H1 (cell line): ENCODE data around the gene OR8D4. TPM values are rescaled to one million over a fixed set of nuclear protein-coding genes. Genes with fewer than 3 reads are reported as not detected.

Experiments
- CTCF ChIA-PET: fragments of 300-600 bp; sonication (Branson Sonifier 250); formaldehyde crosslinking; loops from one replicate; lab custom pipeline; 2021; ENCODE audit not compliant: partially characterized antibody; lab: Charles Lee
- POLR2A ChIA-PET: fragments of 300-600 bp; sonication (Branson Sonifier 250); formaldehyde crosslinking; loops from one replicate; lab custom pipeline; 2021; ENCODE audit warnings: inconsistent platforms; ENCODE audit not compliant: partially characterized antibody; lab: Charles Lee
- DNase-seq, 2 experiments: peaks; one replicate each; pipeline versions ENCODE4 v3.0.0 to v3.0.0-alpha.2; 2010 to 2022; ENCODE audit warnings: low spot score in 2 of 2, low read depth in 1 of 2, mixed read lengths in 1 of 2
- FAIRE-seq: peaks from 2 replicates; lab custom pipeline; 2011; peaks lifted over from hg19 to GRCh38; lab: Jason Lieb, UNC
- H2AFZ ChIP-seq: 2 replicates; pipeline ENCODE4 v1.8.1; 2012; ENCODE audit warnings: low read length, inconsistent platforms
- H2AK5ac ChIP-seq: 2 replicates; pipeline ENCODE4 v1.6.1; 2013; ENCODE audit warnings: low read depth, low read length
- H2BK120ac ChIP-seq: replicated peaks from 2 replicates; pipeline ENCODE3; 2013; ENCODE audit warnings: low read depth, low read length, inconsistent platforms
- H2BK12ac ChIP-seq: 2 replicates; pipeline ENCODE4 v1.6.1; 2013; ENCODE audit warnings: low read depth, low read length
- H2BK15ac ChIP-seq: 2 replicates; pipeline ENCODE4 v1.6.1; 2013; ENCODE audit warnings: low read length
- H2BK20ac ChIP-seq: 2 replicates; pipeline ENCODE4 v1.6.1; 2013; ENCODE audit warnings: low read length
- H2BK5ac ChIP-seq: 2 replicates; pipeline ENCODE4 v1.6.1; 2013; ENCODE audit warnings: low read depth, low read length
- H3K14ac ChIP-seq: 2 replicates; pipeline ENCODE4 v1.6.1; 2013; ENCODE audit warnings: inconsistent platforms; ENCODE audit not compliant: insufficient read length
- H3K18ac ChIP-seq: 2 replicates; pipeline ENCODE4 v1.6.1; 2013; ENCODE audit warnings: low read length; ENCODE audit errors: extremely low read depth
- H3K23ac ChIP-seq: 2 replicates; pipeline ENCODE4 v1.6.1; 2013; ENCODE audit warnings: inconsistent platforms; ENCODE audit not compliant: insufficient read length
- H3K23me2 ChIP-seq: 2 replicates; pipeline ENCODE4 v1.6.1; 2013; ENCODE audit warnings: low read depth, low read length
- H3K27ac ChIP-seq: 2 replicates; pipeline ENCODE4 v1.6.1; 2011; ENCODE audit warnings: low read depth, low read length, inconsistent platforms
- H3K27me3 ChIP-seq, 4 experiments: replicated peaks in 1 of 4; 1 replicate in 1 of 4; 2 replicates in 3 of 4; pipeline versions ENCODE4 v1.6.1 to v1.8.1; 2011 to 2013; ENCODE audit warnings: low read length in 3 of 4, mild to moderate bottlenecking in 3 of 4, inconsistent platforms in 2 of 4, mixed read lengths in 2 of 4, moderate library complexity in 1 of 4; ENCODE audit not compliant: control insufficient read depth in 3 of 4, insufficient read depth in 3 of 4; ENCODE audit errors: extremely low read depth in 1 of 4
- H3K36me3 ChIP-seq, 4 experiments: 2 replicates each; pipeline versions ENCODE4 v1.6.1 to v1.8.1; 2011 to 2013; ENCODE audit warnings: mild to moderate bottlenecking in 4 of 4, low read length in 3 of 4, moderate library complexity in 2 of 4, control low read depth in 1 of 4, inconsistent platforms in 1 of 4; ENCODE audit not compliant: insufficient read depth in 4 of 4, control insufficient read depth in 2 of 4
- H3K4ac ChIP-seq: replicated peaks from 2 replicates; pipeline ENCODE3; 2013; ENCODE audit warnings: low read length, low read depth, mixed read lengths, inconsistent platforms; ENCODE audit not compliant: insufficient read length
- H3K4me1 ChIP-seq, 4 experiments: replicated peaks in 1 of 4; 1 replicate in 1 of 4; 2 replicates in 3 of 4; pipeline versions ENCODE4 v1.6.1 to v1.8.1; 2011 to 2013; ENCODE audit warnings: low read length in 3 of 4, inconsistent platforms in 2 of 4, mixed read lengths in 1 of 4; ENCODE audit not compliant: insufficient read depth in 4 of 4, control insufficient read depth in 3 of 4
- H3K4me2 ChIP-seq, 2 experiments: 2 replicates each; pipeline versions ENCODE4 v1.6.1 to v1.8.1; 2011 to 2013; ENCODE audit warnings: low read depth in 2 of 2, low read length in 2 of 2, control low read depth in 1 of 2, inconsistent platforms in 1 of 2, mild to moderate bottlenecking in 1 of 2; ENCODE audit not compliant: insufficient read depth in 1 of 2
- H3K4me3 ChIP-seq, 4 experiments: fragments of 200-600, 300-600 bp in 1 of 4; sonication (generic), shearing (Covaris generic), sonication (Bioruptor Twin) in 1 of 4; 2 replicates each; pipeline versions ENCODE4 v1.5.1 to v1.8.1; 2011 to 2016; ENCODE audit warnings: low read length in 4 of 4, low read depth in 3 of 4, control low read depth in 2 of 4, inconsistent platforms in 2 of 4, mild to moderate bottlenecking in 2 of 4, mixed read lengths in 1 of 4, moderate library complexity in 1 of 4; ENCODE audit not compliant: insufficient read depth in 2 of 4; ENCODE audit errors: extremely low read depth in 1 of 4
- H3K56ac ChIP-seq: replicated peaks from 2 replicates; pipeline ENCODE3; 2013; ENCODE audit warnings: low read depth, mild to moderate bottlenecking, mixed read lengths, low read length, inconsistent platforms; ENCODE audit not compliant: insufficient read length
- H3K79me1 ChIP-seq: 2 replicates; pipeline ENCODE4 v1.6.1; 2013; ENCODE audit warnings: low read depth, low read length, control low read depth
- H3K79me2 ChIP-seq, 2 experiments: 2 replicates each; pipeline versions ENCODE4 v1.6.1 to v1.8.1; 2012 to 2013; ENCODE audit warnings: low read length in 2 of 2, mild to moderate bottlenecking in 2 of 2, inconsistent platforms in 1 of 2; ENCODE audit not compliant: insufficient read depth in 2 of 2, control insufficient read depth in 1 of 2
- H3K9ac ChIP-seq, 4 experiments: replicated peaks in 1 of 4; 1 replicate in 1 of 4; 2 replicates in 3 of 4; pipeline versions ENCODE4 v1.6.1 to v1.8.1; 2011 to 2013; ENCODE audit warnings: low read depth in 3 of 4, low read length in 3 of 4, control low read depth in 2 of 4, mild to moderate bottlenecking in 2 of 4, moderate library complexity in 2 of 4, inconsistent platforms in 1 of 4; ENCODE audit errors: extremely low read depth in 1 of 4
- H3K9me3 ChIP-seq, 2 experiments: 2 replicates each; pipeline versions ENCODE4 v1.6.1 to v1.8.1; 2012 to 2013; ENCODE audit warnings: mild to moderate bottlenecking in 2 of 2, moderate library complexity in 2 of 2, control low read depth in 1 of 2, inconsistent platforms in 1 of 2, low read depth in 1 of 2, low read length in 1 of 2, mixed read lengths in 1 of 2; ENCODE audit not compliant: insufficient read depth in 2 of 2
- H4K20me1 ChIP-seq, 2 experiments: replicated peaks in 1 of 2; 2 replicates each; pipeline versions ENCODE3 to v1.8.1; 2011 to 2013; ENCODE audit warnings: inconsistent platforms in 2 of 2, low read length in 2 of 2, mild to moderate bottlenecking in 1 of 2; ENCODE audit not compliant: insufficient read depth in 2 of 2, control insufficient read depth in 1 of 2
- H4K5ac ChIP-seq: 2 replicates; pipeline ENCODE4 v1.6.1; 2013; ENCODE audit warnings: low read length, low read depth, mixed read lengths, inconsistent platforms; ENCODE audit not compliant: insufficient read length
- H4K8ac ChIP-seq: 2 replicates; pipeline ENCODE4 v1.8.0; 2013; ENCODE audit warnings: mild to moderate bottlenecking, moderate library complexity, low read length, inconsistent platforms; ENCODE audit not compliant: insufficient read depth; ENCODE audit errors: extremely low read depth
- H4K91ac ChIP-seq: replicated peaks from 2 replicates; pipeline ENCODE3; 2013; ENCODE audit warnings: low read length, mixed read lengths, inconsistent platforms; ENCODE audit not compliant: insufficient read length
- BACH1 ChIP-seq: IDR thresholded peaks from 2 replicates; pipeline ENCODE4 v1.6.1; 2012; ENCODE audit warnings: low read length, improper control_type of control experiment
- BRCA1 ChIP-seq: IDR thresholded peaks from 2 replicates; pipeline ENCODE4 v1.6.1; 2012; ENCODE audit warnings: low read depth, low read length, improper control_type of control experiment
- CREB1 ChIP-seq: IDR thresholded peaks from 2 replicates; pipeline ENCODE4 v1.6.1; 2012; ENCODE audit warnings: inconsistent platforms
- E2F6 ChIP-seq: IDR thresholded peaks from 2 replicates; pipeline ENCODE4 v1.6.1; 2012; ENCODE audit warnings: inconsistent platforms
- EGR1 ChIP-seq: IDR thresholded peaks from 2 replicates; pipeline ENCODE4 v1.6.1; 2011; ENCODE audit warnings: low read depth, low read length, borderline replicate concordance
- EP300 ChIP-seq, 2 experiments: IDR thresholded peaks; 1 replicate in 1 of 2; 2 replicates in 1 of 2; pipeline ENCODE4 v1.6.1; 2011 to 2012; ENCODE audit warnings: low read depth in 2 of 2, low read length in 2 of 2, mild to moderate bottlenecking in 2 of 2, borderline replicate concordance in 1 of 2, inconsistent platforms in 1 of 2, moderate library complexity in 1 of 2
- HDAC6 ChIP-seq: IDR thresholded peaks from one replicate; pipeline ENCODE4 v1.7.1; 2012; ENCODE audit warnings: low read depth, mild to moderate bottlenecking, inconsistent platforms, low read length, moderate library complexity
- JUN ChIP-seq: IDR thresholded peaks from 2 replicates; pipeline ENCODE4 v1.6.1; 2011; ENCODE audit warnings: low read depth, mild to moderate bottlenecking, improper control_type of control experiment, low read length
- JUND ChIP-seq: IDR thresholded peaks from 2 replicates; pipeline ENCODE4 v1.6.1; 2011; ENCODE audit warnings: mild to moderate bottlenecking, improper control_type of control experiment, low read length
- KDM4A ChIP-seq: IDR thresholded peaks from one replicate; pipeline ENCODE4 v1.7.1; 2012; ENCODE audit warnings: low read depth, mild to moderate bottlenecking, moderate library complexity, low read length, inconsistent platforms; ENCODE audit not compliant: severe bottlenecking
- PHF8 ChIP-seq: fragments of 200-600 bp; sonication (generic); conservative IDR thresholded peaks from 2 replicates; pipeline ENCODE4 v1.7.1; 2012; ENCODE audit warnings: low read depth, mild to moderate bottlenecking, inconsistent platforms, low read length, moderate library complexity
- POU5F1 ChIP-seq: IDR thresholded peaks from 2 replicates; pipeline ENCODE4 v1.6.1; 2011; ENCODE audit warnings: low read depth, mild to moderate bottlenecking, low read length, moderate library complexity
- RXRA ChIP-seq: IDR thresholded peaks from 2 replicates; pipeline ENCODE4 v1.6.1; 2011; ENCODE audit warnings: low read depth, mild to moderate bottlenecking, low read length, moderate library complexity; ENCODE audit not compliant: insufficient read depth
- SIRT6 ChIP-seq: IDR thresholded peaks from one replicate; pipeline ENCODE4 v1.7.1; 2012; ENCODE audit warnings: low read length, inconsistent platforms
- SP2 ChIP-seq: IDR thresholded peaks from 2 replicates; pipeline ENCODE4 v1.6.1; 2012; ENCODE audit warnings: mild to moderate bottlenecking, low read length, inconsistent platforms
- TAF1 ChIP-seq: IDR thresholded peaks from 2 replicates; pipeline ENCODE4 v1.6.1; 2011; ENCODE audit warnings: mild to moderate bottlenecking, low read depth, low read length
- TBP ChIP-seq: IDR thresholded peaks from 2 replicates; pipeline ENCODE4 v1.6.1; 2011; ENCODE audit warnings: low read depth, low read length, improper control_type of control experiment
- polyA plus RNA-seq, 7 experiments: library from polyadenylated mRNA; depleted of rRNA in 3 of 7; stranded (reverse) in 5 of 7; unstranded in 2 of 7; fragments of >200 nt in 5 of 7; fragments of 200-250 nt in 2 of 7; gene quantifications; 1 replicate in 5 of 7; 2 replicates in 1 of 7; 4 replicates in 1 of 7; pipeline versions ENCODE4 v1.2.1 to v1.2.3, GENCODE V29; 2011 to 2013; ENCODE audit warnings: missing spikeins in 2 of 7, mixed read lengths in 2 of 7
- total RNA-seq: library from RNA; stranded (reverse); fragmentation: NEBNext Ultra II Directional; extraction: Animal tissue kit (Norgen Biotek cat#: 25700); gene quantifications from 2 replicates; pipeline ENCODE4 v1.2.1, GENCODE V29; 2021

The OR8D4 gene
- total and polyA plus RNA-seq, 2 of the 8 experiments (the other 6 are each of a cell fraction or from before 2014, with no cell fraction given) = not detected

- Histone ChIP-seq H4K91ac (no peak overlapping the region), H3K27ac (no peak overlapping the region), H4K20me1 (no peaks in the 10 kb centered on the region), H2AK5ac (no peak overlapping the region), H3K4me2 (no peak overlapping the region), H2BK120ac (no peak overlapping the region), H3K23ac (no peak overlapping the region), H3K18ac (no peak overlapping the region), H3K4me3 (no peak overlapping the region), H3K14ac (no peak overlapping the region), H4K5ac (no peak overlapping the region), H2BK12ac (no peak overlapping the region), H2BK5ac (no peak overlapping the region), H3K9ac (no peak overlapping the region), H4K8ac (no peak overlapping the region), H2AFZ (no peak overlapping the region), H3K23me2 (no peaks in the 10 kb centered on the region), H3K36me3 (no peaks in the 10 kb centered on the region), H3K27me3 (no peaks in the 10 kb centered on the region), H3K4me1 (no peaks in the 10 kb centered on the region), H2BK20ac (no peak overlapping the region), H3K79me1 (no peaks in the 10 kb centered on the region), H3K79me2 (no peaks in the 10 kb centered on the region), H3K4ac (no peak overlapping the region), H2BK15ac (no peak overlapping the region), H3K9me3 (peaks cover 0 to 3% of the 10 kb centered on the region in 2 experiments; a peak in 1 of 4 replicates)
- ChIA-PET CTCF (interaction anchor here (0.6 to 2.0 kb wide), 2 partner anchors 13 to 18 kb away, joined by 3 to 7 read pairs; partner anchors contain the start of gene OR6T1), POLR2A (no interaction called here)
- no peak for DNase-seq
- FAIRE-seq = no peak
- TF ChIP-seq SIRT6 (no peak), EP300 (IDR thresholded peaks at IDR 0.05; ENCODE audit: borderline replicate concordance in 1 of 2, low read depth in 2 of 2, low read length in 2 of 2) (no peak), BACH1 (no peak), CREB1 (no peak), TBP (no peak), TAF1 (no peak), PHF8 (no peak), HDAC6 (no peak), POU5F1 (no peak), KDM4A (no peak), EGR1 (no peak), JUND (no peak), JUN (no peak), BRCA1 (no peak), E2F6 (no peak), SP2 (no peak), RXRA (no peak)
- TF ChIP-seq, all 59 proteins: peak for 0
- H3K56ac ChIP-seq = no peak overlapping the region
Observed at GRCh38 chr11:123956752-123957151, 54.8 kb downstream of the OR8D4 start.
